Thyroid gland (tissue), 4 donors: Measurements from ENCODE around the gene PRSS50.

Experiments
- CTCF ChIP-seq, 6 experiments: fragments of 200-600 bp in 3 of 6; fragments of 450-650 bp in 3 of 6; sonication (generic) in 3 of 6; IDR thresholded peaks; one replicate each; pipeline ENCODE4 v1.5.1; 2016 to 2019; ENCODE audit warnings: antibody characterized with exemption in 6 of 6, mild to moderate bottlenecking in 2 of 6, inconsistent platforms in 1 of 6, moderate library complexity in 1 of 6
- POLR2A ChIP-seq, 2 donors: fragments of 450-650 bp; IDR thresholded peaks; one replicate each; pipeline ENCODE4 v1.6.1; 2017; ENCODE audit warnings: antibody characterized with exemption in 2 of 2, mild to moderate bottlenecking in 2 of 2, moderate library complexity in 1 of 2

GRCh38 chr3:46711305-46711704 lies 6.4 kb downstream of the PRSS50 start:
- TF ChIP-seq CTCF (IDR thresholded peaks at IDR 0.05) (no peak), POLR2A (IDR thresholded peaks at IDR 0.05) (no peak)
